ENCODE results near the gene COQ4.

The COQ4 gene

GRCh38 chr9:128292009-128292408 is 30.6 kb upstream of the COQ4 start:
- H3K36me3 ChIP-seq (ENCODE audit: insufficient read depth, low read length), result no peaks in the 10 kb centered on the region
- no peaks in the 10 kb centered on the region for H3K9me3 ChIP-seq (ENCODE audit: control insufficient read depth, insufficient read depth, low read length)
- no peak overlapping the region for H3K9ac ChIP-seq (ENCODE audit: low read depth, low read length)
- no peaks in the 10 kb centered on the region for H3K4me1 ChIP-seq (ENCODE audit: insufficient read depth, low read length)

GRCh38 chr9:128293091-128293490 is 29.5 kb upstream of the COQ4 start:
- no peaks in the 10 kb centered on the region for H3K36me3 ChIP-seq (ENCODE audit: insufficient read depth, low read length)

GRCh38 chr9:128294142-128294541 is 28.5 kb upstream of the COQ4 start:
- H3K36me3 ChIP-seq (ENCODE audit: insufficient read depth, low read length), result no peaks in the 10 kb centered on the region
- H3K9me3 ChIP-seq (ENCODE audit: control insufficient read depth, insufficient read depth, low read length), result no peaks in the 10 kb centered on the region
- no peak overlapping the region for H3K9ac ChIP-seq (ENCODE audit: low read depth, low read length)
- no peaks in the 10 kb centered on the region for H3K4me1 ChIP-seq (ENCODE audit: insufficient read depth, low read length)

More at GRCh38 chr9:128293091-128293490, 29.5 kb upstream of the COQ4 start:
- Histone ChIP-seq H3K4me1 (ENCODE audit: insufficient read depth, low read length) (no peaks in the 10 kb centered on the region), H3K9me3 (ENCODE audit: control insufficient read depth, insufficient read depth, low read length) (no peaks in the 10 kb centered on the region), H3K9ac (ENCODE audit: low read depth, low read length) (no peak overlapping the region)

GRCh38 chr9:128296340-128297220 is 26.1 kb upstream of the COQ4 start:
- no peaks in the 10 kb centered on the region for H3K4me1 ChIP-seq (ENCODE audit: insufficient read depth, low read length)
- H3K36me3 ChIP-seq (ENCODE audit: insufficient read depth, low read length), result no peaks in the 10 kb centered on the region
- H3K9me3 ChIP-seq (ENCODE audit: control insufficient read depth, insufficient read depth, low read length), result no peaks in the 10 kb centered on the region
- H3K9ac ChIP-seq (ENCODE audit: low read depth, low read length), result no peak overlapping the region

GRCh38 chr9:128297221-128297773 is 25.3 kb upstream of the COQ4 start:
- Histone ChIP-seq H3K4me1 (ENCODE audit: insufficient read depth, low read length) (no peaks in the 10 kb centered on the region), H3K36me3 (ENCODE audit: insufficient read depth, low read length) (no peaks in the 10 kb centered on the region), H3K9ac (ENCODE audit: low read depth, low read length) (no peak overlapping the region), H3K9me3 (ENCODE audit: control insufficient read depth, insufficient read depth, low read length) (no peaks in the 10 kb centered on the region)

- Histone ChIP-seq H3K36me3 (ENCODE audit: insufficient read depth, low read length) (no peaks in the 10 kb centered on the region), H3K9me3 (ENCODE audit: control insufficient read depth, insufficient read depth, low read length) (no peaks in the 10 kb centered on the region), H3K9ac (ENCODE audit: low read depth, low read length) (no peak overlapping the region), H3K4me1 (ENCODE audit: insufficient read depth, low read length) (no peaks in the 10 kb centered on the region)
These were observed 23.8 kb upstream of the COQ4 start for GRCh38 chr9:128298535-128299482.

- no peaks in the 10 kb centered on the region for H3K36me3 ChIP-seq (ENCODE audit: insufficient read depth, low read length)
- H3K9me3 ChIP-seq (ENCODE audit: control insufficient read depth, insufficient read depth, low read length), result no peaks in the 10 kb centered on the region
- H3K9ac ChIP-seq (ENCODE audit: low read depth, low read length), result no peak overlapping the region
- H3K4me1 ChIP-seq (ENCODE audit: insufficient read depth, low read length), result no peaks in the 10 kb centered on the region
These were observed 18.3 kb upstream of the COQ4 start for GRCh38 chr9:128304136-128304970.

- H3K36me3 ChIP-seq (ENCODE audit: insufficient read depth, low read length), result peaks cover 4% of the 10 kb centered on the region; the same call in 1 of the 2 replicates
- no peaks in the 10 kb centered on the region for H3K9me3 ChIP-seq (ENCODE audit: control insufficient read depth, insufficient read depth, low read length)
- no peaks in the 10 kb centered on the region for H3K4me1 ChIP-seq (ENCODE audit: insufficient read depth, low read length)
- no peak overlapping the region for H3K9ac ChIP-seq (ENCODE audit: low read depth, low read length)
These were observed 17.7 kb upstream of the COQ4 start for GRCh38 chr9:128304971-128305288.

- Histone ChIP-seq H3K9me3 (ENCODE audit: control insufficient read depth, insufficient read depth, low read length) (no peaks in the 10 kb centered on the region), H3K36me3 (ENCODE audit: insufficient read depth, low read length) (peaks cover 5% of the 10 kb centered on the region; the same call in 1 of the 2 replicates), H3K4me1 (ENCODE audit: insufficient read depth, low read length) (no peaks in the 10 kb centered on the region), H3K9ac (ENCODE audit: low read depth, low read length) (no peak overlapping the region)
These were observed 13.1 kb upstream of the COQ4 start for GRCh38 chr9:128309551-128309950.

- H3K4me1 ChIP-seq (ENCODE audit: insufficient read depth, low read length), result no peaks in the 10 kb centered on the region
- peaks cover 5% of the 10 kb centered on the region; the same call in 1 of the 2 replicates for H3K36me3 ChIP-seq (ENCODE audit: insufficient read depth, low read length)
- H3K9ac ChIP-seq (ENCODE audit: low read depth, low read length), result no peak overlapping the region
These were observed 12.2 kb upstream of the COQ4 start for GRCh38 chr9:128310461-128310860.

GRCh38 chr9:128314697-128315096 is 7.9 kb upstream of the COQ4 start:
- H3K4me1 ChIP-seq (ENCODE audit: insufficient read depth, low read length), result no peaks in the 10 kb centered on the region
- H3K9ac ChIP-seq (ENCODE audit: low read depth, low read length), result no peak overlapping the region
- H3K36me3 ChIP-seq (ENCODE audit: insufficient read depth, low read length), result peaks cover 9% of the 10 kb centered on the region; the same call in 1 of the 2 replicates
- no peaks in the 10 kb centered on the region for H3K9me3 ChIP-seq (ENCODE audit: control insufficient read depth, insufficient read depth, low read length)

More at GRCh38 chr9:128310461-128310860, 12.2 kb upstream of the COQ4 start:
- no peaks in the 10 kb centered on the region for H3K9me3 ChIP-seq (ENCODE audit: control insufficient read depth, insufficient read depth, low read length)

- H3K4me1 ChIP-seq (ENCODE audit: insufficient read depth, low read length), result no peaks in the 10 kb centered on the region
- peaks cover 5% of the 10 kb centered on the region; the same call in 1 of the 2 replicates for H3K36me3 ChIP-seq (ENCODE audit: insufficient read depth, low read length)
- H3K9ac ChIP-seq (ENCODE audit: low read depth, low read length), result no peak overlapping the region
- H3K9me3 ChIP-seq (ENCODE audit: control insufficient read depth, insufficient read depth, low read length), result no peaks in the 10 kb centered on the region
These were observed 6.2 kb upstream of the COQ4 start for GRCh38 chr9:128316421-128316820.

GRCh38 chr9:128317629-128318028 is 5.0 kb upstream of the COQ4 start:
- H3K36me3 ChIP-seq (ENCODE audit: insufficient read depth, low read length), result peaks cover 5% of the 10 kb centered on the region; the same call in 1 of the 2 replicates
- no peaks in the 10 kb centered on the region for H3K4me1 ChIP-seq (ENCODE audit: insufficient read depth, low read length)
- no peaks in the 10 kb centered on the region for H3K9me3 ChIP-seq (ENCODE audit: control insufficient read depth, insufficient read depth, low read length)
- no peak overlapping the region for H3K9ac ChIP-seq (ENCODE audit: low read depth, low read length)

All from ES-I3 (cell line).